ENCODE data around the gene GRWD1.

The GRWD1 gene

DNA sequence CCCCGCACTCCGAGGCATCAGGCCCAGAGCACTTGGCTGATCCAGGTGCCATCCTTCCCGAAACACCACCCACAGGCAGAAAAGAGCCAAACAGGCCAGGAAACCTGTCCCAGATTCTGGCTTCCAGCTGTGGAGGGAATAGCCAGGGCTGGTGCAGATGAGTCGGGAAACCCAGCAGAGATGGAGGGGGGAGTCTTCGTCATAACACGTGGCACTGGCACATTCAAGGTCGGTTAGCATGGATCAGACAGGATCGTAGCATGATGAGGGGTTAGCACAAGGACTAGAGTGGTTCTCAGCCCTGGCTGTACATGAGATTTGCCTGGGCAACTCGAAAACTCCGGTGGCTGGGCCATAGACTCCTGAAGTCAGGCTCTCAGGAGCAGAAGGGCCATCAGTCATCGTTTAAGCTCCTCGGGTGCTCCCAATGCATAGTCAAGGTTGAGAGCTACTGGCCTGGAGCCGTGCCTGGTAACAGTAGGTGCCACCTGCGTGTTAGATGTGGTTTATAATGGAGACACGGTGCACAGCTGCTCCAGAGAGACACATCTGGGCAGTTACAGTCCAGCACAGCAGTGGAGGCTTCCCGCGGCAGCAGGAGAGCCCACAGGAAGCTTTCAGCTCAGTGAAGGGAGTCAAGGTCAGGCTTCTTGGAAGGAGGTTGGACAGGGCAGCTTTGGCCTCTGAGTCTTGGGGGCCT lies 29.7 kb downstream of the GRWD1 start:
- peaks cover 64% of the 10 kb centered on the region for H3K36me3 Mint-ChIP-seq (ENCODE audit: low read depth)
- TF ChIP-seq, protein P1, sequence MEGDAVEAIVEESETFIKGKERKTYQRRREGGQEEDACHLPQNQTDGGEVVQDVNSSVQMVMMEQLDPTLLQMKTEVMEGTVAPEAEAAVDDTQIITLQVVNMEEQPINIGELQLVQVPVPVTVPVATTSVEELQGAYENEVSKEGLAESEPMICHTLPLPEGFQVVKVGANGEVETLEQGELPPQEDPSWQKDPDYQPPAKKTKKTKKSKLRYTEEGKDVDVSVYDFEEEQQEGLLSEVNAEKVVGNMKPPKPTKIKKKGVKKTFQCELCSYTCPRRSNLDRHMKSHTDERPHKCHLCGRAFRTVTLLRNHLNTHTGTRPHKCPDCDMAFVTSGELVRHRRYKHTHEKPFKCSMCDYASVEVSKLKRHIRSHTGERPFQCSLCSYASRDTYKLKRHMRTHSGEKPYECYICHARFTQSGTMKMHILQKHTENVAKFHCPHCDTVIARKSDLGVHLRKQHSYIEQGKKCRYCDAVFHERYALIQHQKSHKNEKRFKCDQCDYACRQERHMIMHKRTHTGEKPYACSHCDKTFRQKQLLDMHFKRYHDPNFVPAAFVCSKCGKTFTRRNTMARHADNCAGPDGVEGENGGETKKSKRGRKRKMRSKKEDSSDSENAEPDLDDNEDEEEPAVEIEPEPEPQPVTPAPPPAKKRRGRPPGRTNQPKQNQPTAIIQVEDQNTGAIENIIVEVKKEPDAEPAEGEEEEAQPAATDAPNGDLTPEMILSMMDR (IDR thresholded peaks at IDR 0.05; ENCODE audit: unreplicated experiment in 3 of 3), result no peak
- peaks cover 4% of the 10 kb centered on the region for H3K4me1 Mint-ChIP-seq
- H3K27ac Mint-ChIP-seq, result no peak overlapping the region
- H3K9me3 Mint-ChIP-seq, result no peaks in the 10 kb centered on the region
- no peaks in the 10 kb centered on the region for H3K27me3 Mint-ChIP-seq (ENCODE audit: low read depth)
- H3K4me3 Mint-ChIP-seq, result no peak overlapping the region

DNA sequence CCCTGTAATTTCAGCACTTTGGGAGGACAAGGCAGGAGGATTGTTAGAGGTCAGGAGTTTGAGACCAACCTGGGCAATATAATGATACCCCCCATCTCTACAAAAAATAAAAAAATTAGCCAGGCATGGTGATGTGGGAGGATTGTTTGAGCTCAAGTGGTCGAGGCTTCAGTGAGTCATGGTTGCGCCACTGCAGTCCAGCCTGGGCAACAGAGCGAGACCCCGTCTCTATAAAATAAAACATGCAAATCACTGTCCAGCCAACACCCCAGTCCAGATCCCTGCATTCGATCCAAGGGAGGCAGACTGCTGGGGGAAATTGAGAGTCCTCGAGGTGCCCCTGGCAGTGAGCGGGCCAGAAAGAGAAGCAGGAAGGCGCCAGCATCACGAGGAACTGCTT lies 30.4 kb downstream of the GRWD1 start:
- H3K27ac Mint-ChIP-seq, result no peak overlapping the region
- H3K9me3 Mint-ChIP-seq, result no peaks in the 10 kb centered on the region
- no peaks in the 10 kb centered on the region for H3K27me3 Mint-ChIP-seq (ENCODE audit: low read depth)

DNA sequence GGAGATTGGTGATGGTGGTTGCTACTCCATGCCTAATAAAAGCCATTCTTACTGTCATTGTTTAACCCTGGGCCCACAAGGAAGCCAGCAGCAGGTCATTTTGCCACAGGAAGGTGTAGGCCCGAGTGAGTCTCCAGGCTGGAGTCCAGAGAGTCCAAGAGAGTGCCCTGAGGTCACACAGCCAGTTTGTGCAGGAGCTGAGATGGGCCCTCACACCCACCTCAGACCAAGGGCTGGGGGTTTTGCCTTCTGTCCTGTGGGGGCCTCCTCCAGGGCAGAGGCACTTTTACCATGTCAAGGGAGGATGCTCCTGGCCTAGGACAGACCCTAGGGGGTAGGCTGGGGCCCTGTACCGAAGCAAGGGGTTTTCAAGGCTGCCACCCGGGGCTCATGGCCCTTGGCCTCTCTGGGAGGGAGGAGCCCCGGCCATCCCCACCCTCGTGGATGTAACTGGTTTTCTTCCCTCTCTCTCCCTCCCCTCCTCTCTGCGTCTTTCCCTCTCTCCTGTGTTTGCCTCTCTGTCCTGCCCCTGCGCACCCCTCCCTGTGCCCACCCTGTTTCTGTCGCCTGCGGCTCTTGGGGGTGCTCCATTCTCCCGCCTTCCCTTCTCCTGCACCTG lies 31.4 kb downstream of the GRWD1 start:
- Mint-ChIP-seq H3K4me3 (no peak overlapping the region), H3K27me3 (ENCODE audit: low read depth) (no peaks in the 10 kb centered on the region), H3K27ac (no peak overlapping the region), H3K4me1 (peaks cover 5% of the 10 kb centered on the region), H3K36me3 (ENCODE audit: low read depth) (peaks cover 63% of the 10 kb centered on the region), H3K9me3 (no peaks in the 10 kb centered on the region)
- TF ChIP-seq, protein P1 (IDR thresholded peaks at IDR 0.05; ENCODE audit: unreplicated experiment in 3 of 3), result no peak

More for the DNA sequence above, 30.4 kb downstream of the GRWD1 start:
- H3K4me1 Mint-ChIP-seq, result no peaks in the 10 kb centered on the region
- H3K36me3 Mint-ChIP-seq (ENCODE audit: low read depth), result peaks cover 63% of the 10 kb centered on the region
- TF ChIP-seq, protein P1 (IDR thresholded peaks at IDR 0.05; ENCODE audit: unreplicated experiment in 3 of 3), result no peak
- H3K4me3 Mint-ChIP-seq, result no peak overlapping the region

DNA sequence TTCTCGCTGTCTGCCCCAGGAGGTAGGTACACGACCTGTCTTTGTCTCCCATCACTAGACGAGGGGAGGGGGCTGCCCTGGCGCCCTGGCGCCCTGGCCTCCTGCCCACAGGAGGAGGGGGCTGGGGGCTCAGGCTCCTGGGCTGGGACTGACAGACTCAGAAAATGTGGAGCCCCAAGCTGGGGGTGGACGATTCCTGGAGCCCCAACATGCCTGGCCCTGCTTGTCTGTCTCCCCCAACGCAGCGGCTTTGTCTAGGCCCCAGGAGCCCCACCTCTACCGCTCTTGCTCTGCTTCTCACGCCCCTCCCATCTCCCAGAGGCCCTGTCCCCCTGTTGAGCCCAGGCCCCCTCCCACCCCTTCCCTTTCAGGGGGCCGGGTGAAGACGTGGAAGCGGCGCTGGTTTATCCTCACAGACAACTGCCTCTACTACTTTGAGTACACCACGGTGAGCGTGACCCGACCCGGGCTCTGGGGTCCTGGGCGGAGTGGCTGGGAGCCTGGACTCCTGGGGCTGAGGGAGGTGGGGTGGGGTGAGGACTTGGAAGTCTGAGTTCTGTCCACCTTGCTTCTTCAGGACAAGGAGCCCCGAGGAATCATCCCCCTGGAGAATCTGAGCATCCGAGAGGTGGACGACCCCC lies 32.0 kb downstream of the GRWD1 start:
- Mint-ChIP-seq H3K4me1 (peaks cover 7% of the 10 kb centered on the region), H3K9me3 (no peaks in the 10 kb centered on the region), H3K4me3 (no peak overlapping the region), H3K36me3 (ENCODE audit: low read depth) (peaks cover 58% of the 10 kb centered on the region), H3K27ac (no peak overlapping the region), H3K27me3 (ENCODE audit: low read depth) (no peaks in the 10 kb centered on the region)
- TF ChIP-seq, protein P1 (IDR thresholded peaks at IDR 0.05; ENCODE audit: unreplicated experiment in 3 of 3), result no peak

DNA sequence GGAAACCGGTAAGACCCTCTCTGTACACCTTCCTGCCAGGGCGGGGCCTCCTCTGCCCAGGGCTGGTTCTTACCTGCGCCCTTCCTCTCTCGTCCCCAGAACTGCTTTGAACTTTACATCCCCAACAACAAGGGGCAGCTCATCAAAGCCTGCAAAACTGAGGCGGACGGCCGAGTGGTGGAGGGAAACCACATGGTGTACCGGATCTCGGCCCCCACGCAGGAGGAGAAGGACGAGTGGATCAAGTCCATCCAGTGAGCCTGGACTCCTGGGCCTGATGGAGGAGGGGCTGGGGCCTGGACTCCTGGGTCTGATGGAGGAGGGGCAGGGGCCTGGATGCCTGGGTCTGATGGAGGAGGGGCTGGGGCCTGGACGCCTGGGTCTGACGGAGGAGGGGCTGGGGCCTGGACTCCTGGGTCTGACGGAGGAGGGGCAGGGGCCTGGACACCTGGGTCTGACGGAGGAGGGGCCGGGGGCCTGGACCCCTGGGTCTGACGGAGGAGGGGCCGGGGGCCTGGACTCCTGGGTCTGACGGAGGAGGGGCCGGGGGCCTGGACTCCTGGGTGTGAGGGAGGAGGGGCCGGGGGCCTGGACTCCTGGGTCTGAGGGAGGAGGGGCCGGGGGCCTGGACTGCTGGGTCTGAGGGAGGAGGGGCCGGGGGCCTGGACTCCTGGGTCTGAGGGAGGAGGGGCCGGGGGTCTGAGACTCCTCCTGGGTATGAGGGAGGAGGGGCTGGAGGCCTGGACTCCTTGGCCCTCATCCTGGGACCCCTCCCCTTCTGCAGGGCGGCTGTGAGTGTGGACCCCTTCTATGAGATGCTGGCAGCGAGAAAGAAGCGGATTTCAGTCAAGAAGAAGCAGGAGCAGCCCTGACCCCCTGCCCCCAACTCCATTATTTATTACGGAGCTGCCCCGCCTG lies 32.8 kb downstream of the GRWD1 start:
- peak overlapping the region in 1 of 3 experiments; percentile 81 for H3K27ac Mint-ChIP-seq
- no peak overlapping the region for H3K4me3 Mint-ChIP-seq
- H3K4me1 Mint-ChIP-seq, result peaks cover 7% of the 10 kb centered on the region
- H3K9me3 Mint-ChIP-seq, result no peaks in the 10 kb centered on the region
- H3K36me3 Mint-ChIP-seq (ENCODE audit: low read depth), result peaks cover 50% of the 10 kb centered on the region
- TF ChIP-seq, protein P1 (IDR thresholded peaks at IDR 0.05; ENCODE audit: unreplicated experiment in 3 of 3), result no peak
- H3K27me3 Mint-ChIP-seq (ENCODE audit: low read depth), result no peaks in the 10 kb centered on the region
